22Rv1 (cell line): ENCODE measurements around the gene COPS9.

Experiments
- CTCF ChIP-seq: fragments of 450-650 bp; IDR thresholded peaks from 2 replicates; pipeline ENCODE4 v1.5.1; 2017; ENCODE audit warnings: mild to moderate bottlenecking
- ZFX ChIP-seq: fragments of 450-650 bp; IDR thresholded peaks from 2 replicates; pipeline ENCODE4 v1.6.1; 2017; ENCODE audit warnings: antibody characterized with exemption, borderline replicate concordance

GRCh38 chr2:240121190-240121589 is 14.9 kb downstream of the COPS9 start:
- no peak for TF ChIP-seq CTCF
- no peak for TF ChIP-seq ZFX
